ENCODE data around the gene CLN5. TPM values are rescaled to one million over a fixed set of nuclear protein-coding genes. Genes with fewer than 3 reads are reported as not detected.
"Not testable (repeated sequence)": the region's sequence is repeated elsewhere in the genome, so short reads cannot be mapped to it uniquely, and the experiment has no call there.

Gene CLN5
- total and polyA plus RNA-seq, 12 donors = 10.5 to 22.3 (median 15.2) TPM

DNA sequence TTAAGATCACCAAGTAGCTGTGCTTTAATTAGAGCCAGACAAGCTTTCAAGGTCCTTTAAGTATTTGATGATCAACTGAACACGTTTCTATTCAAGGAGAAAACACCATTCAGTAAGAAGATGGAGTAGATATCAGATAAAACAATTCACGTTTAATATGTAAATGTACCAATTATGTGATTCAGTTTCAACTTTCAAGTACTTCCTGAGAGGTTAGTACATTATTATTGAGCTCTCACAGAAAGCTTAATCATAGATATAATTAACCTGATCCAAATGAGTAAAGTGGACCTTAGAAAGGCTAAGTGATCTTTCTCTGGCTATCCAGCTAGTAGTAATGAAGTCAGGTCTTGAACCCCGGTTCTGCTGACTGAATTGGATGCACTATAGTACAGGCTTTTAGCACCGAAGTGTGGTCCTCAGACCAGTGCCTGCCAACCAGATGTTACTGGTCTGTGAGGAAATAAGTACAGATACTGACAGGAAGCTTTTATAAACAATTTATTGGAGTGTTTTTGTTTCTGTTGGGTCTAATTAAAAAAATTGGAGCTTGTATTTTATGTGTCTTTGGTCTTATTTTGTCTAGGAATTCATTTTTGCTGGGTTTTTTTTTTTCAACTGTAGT is 10.2 kb downstream of the CLN5 start:
- 48 to 53% methylated on average over 4 of the region's 4 CpGs for WGBS, 2 donors
- H3K4me3 ChIP-seq = no peak overlapping the region
- DNase-seq (no peak), ATAC-seq (peak in 2 of 8 donors; percentile 36 to 41)
- TF ChIP-seq, protein P1, sequence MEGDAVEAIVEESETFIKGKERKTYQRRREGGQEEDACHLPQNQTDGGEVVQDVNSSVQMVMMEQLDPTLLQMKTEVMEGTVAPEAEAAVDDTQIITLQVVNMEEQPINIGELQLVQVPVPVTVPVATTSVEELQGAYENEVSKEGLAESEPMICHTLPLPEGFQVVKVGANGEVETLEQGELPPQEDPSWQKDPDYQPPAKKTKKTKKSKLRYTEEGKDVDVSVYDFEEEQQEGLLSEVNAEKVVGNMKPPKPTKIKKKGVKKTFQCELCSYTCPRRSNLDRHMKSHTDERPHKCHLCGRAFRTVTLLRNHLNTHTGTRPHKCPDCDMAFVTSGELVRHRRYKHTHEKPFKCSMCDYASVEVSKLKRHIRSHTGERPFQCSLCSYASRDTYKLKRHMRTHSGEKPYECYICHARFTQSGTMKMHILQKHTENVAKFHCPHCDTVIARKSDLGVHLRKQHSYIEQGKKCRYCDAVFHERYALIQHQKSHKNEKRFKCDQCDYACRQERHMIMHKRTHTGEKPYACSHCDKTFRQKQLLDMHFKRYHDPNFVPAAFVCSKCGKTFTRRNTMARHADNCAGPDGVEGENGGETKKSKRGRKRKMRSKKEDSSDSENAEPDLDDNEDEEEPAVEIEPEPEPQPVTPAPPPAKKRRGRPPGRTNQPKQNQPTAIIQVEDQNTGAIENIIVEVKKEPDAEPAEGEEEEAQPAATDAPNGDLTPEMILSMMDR (IDR thresholded peaks at IDR 0.05) = no peak
- peaks cover 0 to 94% (median 19%) of the 10 kb centered on the region in 9 donors for H3K36me3 ChIP-seq
- no peaks in the 10 kb centered on the region for H3K27me3 ChIP-seq
- no peaks in the 10 kb centered on the region for H3K9me3 ChIP-seq
- H3K27ac ChIP-seq = peak overlapping the region in 2 of 10 donors; percentile 9 to 23
- intact Hi-C loops (cut with DNase I) = no loop called here
- H3K4me1 ChIP-seq = peaks cover 0 to 38% (median 27%) of the 10 kb centered on the region in 9 donors

- peaks cover 0 to 94% (median 24%) of the 10 kb centered on the region in 9 donors for H3K36me3 ChIP-seq
- intact Hi-C loops (cut with DNase I) = no loop called here
- H3K27ac ChIP-seq = no peak overlapping the region
- 58 to 66% methylated on average over 7 of the region's 7 CpGs for WGBS, 2 donors
- H3K27me3 ChIP-seq = no peaks in the 10 kb centered on the region
- H3K9me3 ChIP-seq = no peaks in the 10 kb centered on the region
- TF ChIP-seq, protein P1 (IDR thresholded peaks at IDR 0.05) = peak; percentile 22 to 76 (median 58)
- H3K4me3 ChIP-seq = no peak overlapping the region
- no peak for DNase-seq
- peak in 5 of 8 donors; percentile 24 to 45 (median 41) for ATAC-seq
- peaks cover 0 to 44% (median 27%) of the 10 kb centered on the region in 9 donors for H3K4me1 ChIP-seq
Observed at GRCh38 chr13:77002590-77003190, 10.8 kb downstream of the CLN5 start.

GRCh38 chr13:77008337-77008736 is 16.5 kb downstream of the CLN5 start:
- H3K4me1 ChIP-seq = peaks cover 0 to 32% (median 17%) of the 10 kb centered on the region in 9 donors
- peak overlapping the region in 2 of 10 donors; percentile 0 to 10 for H3K27ac ChIP-seq
- ATAC-seq = peak in 4 of 8 donors; percentile 40 to 66 (median 48)

DNA sequence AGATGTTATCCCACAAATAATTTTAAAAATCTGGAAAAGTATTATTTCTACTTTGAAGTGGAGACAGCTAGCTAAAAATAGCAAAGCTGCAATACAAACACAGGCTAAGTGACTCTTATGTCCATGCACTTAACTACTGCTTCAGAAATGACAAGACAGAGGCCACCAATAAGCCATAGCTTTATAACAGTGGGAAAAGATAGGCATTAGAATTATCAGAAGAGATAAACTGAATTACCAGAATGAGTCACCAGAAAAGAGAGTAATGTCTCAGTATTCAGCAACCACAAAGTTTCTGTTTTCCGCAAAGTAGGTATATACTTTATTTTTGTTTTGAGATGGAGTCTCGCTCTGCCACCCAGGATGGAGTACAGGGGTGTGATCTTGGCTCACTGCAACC is 17.1 kb downstream of the CLN5 start:
- Histone ChIP-seq H3K27me3 (no peaks in the 10 kb centered on the region), H3K4me1 (peaks cover 0 to 35% (median 17%) of the 10 kb centered on the region in 9 donors), H3K27ac (peak overlapping the region in 2 of 10 donors; percentile 0 to 10), H3K9me3 (no peaks in the 10 kb centered on the region), H3K4me3 (no peak overlapping the region), H3K36me3 (peaks cover 0 to 99% (median 45%) of the 10 kb centered on the region in 9 donors)
- TF ChIP-seq, protein P1 (IDR thresholded peaks at IDR 0.05) = no peak
- DNase-seq (no peak), ATAC-seq (peak in 4 of 8 donors; percentile 55 to 75 (median 66))
- 93 to 95% methylated on average over 2 of the region's 2 CpGs for WGBS, 2 donors
- intact Hi-C loops (cut with DNase I) = no loop called here

More at GRCh38 chr13:77008337-77008736, 16.5 kb downstream of the CLN5 start:
- H3K9me3 ChIP-seq; H3K4me3 ChIP-seq; intact Hi-C loops (cut with DNase I); H3K27me3 ChIP-seq; DNase-seq: not testable (repeated sequence)
- 88 to 93% methylated on average over 4 of the region's 4 CpGs for WGBS, 2 donors
- H3K36me3 ChIP-seq = peaks cover 0 to 99% (median 38%) of the 10 kb centered on the region in 9 donors

- ATAC-seq; H3K9me3 ChIP-seq; intact Hi-C loops (cut with DNase I); DNase-seq; H3K27me3 ChIP-seq; H3K4me3 ChIP-seq; H3K27ac ChIP-seq: not testable (repeated sequence)
- 89 to 99% methylated on average over 5 of the region's 5 CpGs for WGBS, 2 donors
- H3K36me3 ChIP-seq = peaks cover 0 to 99% (median 51%) of the 10 kb centered on the region in 9 donors
- peaks cover 0 to 42% (median 17%) of the 10 kb centered on the region in 9 donors for H3K4me1 ChIP-seq
Observed at GRCh38 chr13:77009719-77010118, 17.8 kb downstream of the CLN5 start.

Measured in heart right ventricle (tissue), 16 donors.